CD14-positive monocyte (primary cell): ENCODE data around the gene CCDC93. TPM values are rescaled to one million over a fixed set of nuclear protein-coding genes. Genes with fewer than 3 reads are reported as not detected.

Experiments
- DNase-seq, 3 donors: peaks; one replicate each; pipeline ENCODE4 v3.0.0-alpha.2; 2011 to 2022
- H2AFZ ChIP-seq: 2 replicates; pipeline ENCODE4 v1.6.0; 2012; ENCODE audit warnings: mild to moderate bottlenecking, low read depth, low read length, inconsistent platforms; ENCODE audit not compliant: insufficient read depth, poor library complexity, severe bottlenecking
- H3K27ac ChIP-seq, 2 donors: 1 replicate in 1 of 2; 2 replicates in 1 of 2; pipeline ENCODE4 v1.5.1; 2012 to 2013; ENCODE audit warnings: low read length in 2 of 2, control low read depth in 1 of 2, inconsistent platforms in 1 of 2, low read depth in 1 of 2, mild to moderate bottlenecking in 1 of 2
- H3K27me3 ChIP-seq, 2 donors: one replicate each; pipeline versions ENCODE4 v1.6.0 to v1.6.1; 2011 to 2013; ENCODE audit warnings: low read length in 2 of 2; ENCODE audit not compliant: control insufficient read depth in 2 of 2, insufficient read depth in 2 of 2
- H3K36me3 ChIP-seq, 2 donors: replicated peaks in 1 of 2; 1 replicate in 1 of 2; 2 replicates in 1 of 2; pipeline versions ENCODE4 v1.5.1 to v1.6.1; 2012 to 2013; ENCODE audit warnings: low read length in 2 of 2, control low read depth in 1 of 2, inconsistent platforms in 1 of 2, mild to moderate bottlenecking in 1 of 2; ENCODE audit not compliant: insufficient read depth in 2 of 2, control insufficient read depth in 1 of 2
- H3K4me1 ChIP-seq, 2 donors: 1 replicate in 1 of 2; 2 replicates in 1 of 2; pipeline versions ENCODE4 v1.5.1 to v1.6.1; 2012 to 2013; ENCODE audit warnings: low read length in 2 of 2, control low read depth in 1 of 2, inconsistent platforms in 1 of 2, mild to moderate bottlenecking in 1 of 2, moderate library complexity in 1 of 2; ENCODE audit not compliant: insufficient read depth in 2 of 2, control insufficient read depth in 1 of 2
- H3K4me2 ChIP-seq: replicated peaks from 2 replicates; pipeline ENCODE3; 2012; ENCODE audit warnings: low read length, moderate library complexity, mild to moderate bottlenecking; ENCODE audit not compliant: poor library complexity, severe bottlenecking; ENCODE audit errors: extremely low read depth
- H3K4me3 ChIP-seq, 3 experiments: fragments of 200-600 bp in 1 of 3; sonication (generic) in 1 of 3; replicated peaks in 1 of 3; 1 replicate in 2 of 3; 2 replicates in 1 of 3; pipeline ENCODE4 v1.5.1; 2011 to 2013; ENCODE audit warnings: low read length in 3 of 3, mild to moderate bottlenecking in 3 of 3, control low read depth in 2 of 3, low read depth in 2 of 3, inconsistent platforms in 1 of 3, moderate library complexity in 1 of 3
- H3K79me2 ChIP-seq: 2 replicates; pipeline ENCODE4 v1.6.0; 2012; ENCODE audit warnings: mild to moderate bottlenecking, control low read depth, inconsistent platforms, low read length, moderate library complexity; ENCODE audit not compliant: insufficient read depth
- H3K9ac ChIP-seq: 2 replicates; pipeline ENCODE4 v1.6.0; 2017; ENCODE audit warnings: low read length, mild to moderate bottlenecking; ENCODE audit not compliant: insufficient read depth, poor library complexity, severe bottlenecking
- H3K9me3 ChIP-seq, 2 donors: replicated peaks in 1 of 2; 1 replicate in 1 of 2; 2 replicates in 1 of 2; pipeline versions ENCODE4 v1.5.1 to v1.6.1; 2012 to 2013; ENCODE audit warnings: low read length in 2 of 2, control low read depth in 1 of 2; ENCODE audit not compliant: control insufficient read depth in 1 of 2, insufficient read depth in 1 of 2
- H4K20me1 ChIP-seq: 2 replicates; pipeline ENCODE4 v1.6.0; 2012; ENCODE audit warnings: mild to moderate bottlenecking, low read length, control low read depth, moderate library complexity; ENCODE audit not compliant: insufficient read depth
- H3K27ac Mint-ChIP-seq, 7 donors: one replicate each; pipeline ENCODE4 v1.8.0; 2020; ENCODE audit warnings: mild to moderate bottlenecking in 7 of 7, mixed read lengths in 7 of 7, moderate library complexity in 6 of 7, inconsistent platforms in 2 of 7
- H3K27me3 Mint-ChIP-seq, 3 donors: one replicate each; pipeline ENCODE4 v1.8.0; 2021 to 2022; ENCODE audit warnings: low read depth in 3 of 3, mild to moderate bottlenecking in 3 of 3, mixed read lengths in 3 of 3, moderate library complexity in 3 of 3, inconsistent platforms in 1 of 3
- H3K36me3 Mint-ChIP-seq, 2 donors: one replicate each; pipeline ENCODE4 v1.8.0; 2020; ENCODE audit warnings: mixed read lengths in 2 of 2, inconsistent platforms in 1 of 2, mild to moderate bottlenecking in 1 of 2
- H3K4me1 Mint-ChIP-seq: one replicate; pipeline ENCODE4 v1.8.0; 2020; ENCODE audit warnings: mild to moderate bottlenecking, mixed read lengths
- H3K4me3 Mint-ChIP-seq, 2 donors: one replicate each; pipeline ENCODE4 v1.8.0; 2020; ENCODE audit warnings: mild to moderate bottlenecking in 2 of 2, mixed read lengths in 2 of 2, moderate library complexity in 1 of 2
- H3K9me3 Mint-ChIP-seq, 7 donors: one replicate each; pipeline ENCODE4 v1.8.0; 2020 to 2022; ENCODE audit warnings: mixed read lengths in 7 of 7, mild to moderate bottlenecking in 6 of 7, moderate library complexity in 6 of 7, inconsistent platforms in 2 of 7
- CTCF ChIP-seq: fragments of 200-600 bp; IDR thresholded peaks from one replicate; pipeline ENCODE4 v1.8.0; 2022; ENCODE audit warnings: antibody characterized with exemption, mild to moderate bottlenecking
- WGBS: methylation state at CpG from one replicate; pipeline ENCODE4 v1.1.5; 2013; ENCODE audit warnings: missing lambda C conversion rate; ENCODE audit not compliant: insufficient coverage; 5-methylcytosine and 5-hydroxymethylcytosine counted together
- intact Hi-C, 2 donors: fragments of 100-400 bp; cut with micrococcal nuclease; formaldehyde crosslinking; loops; one replicate each; pipeline versions ENCODE4 v1.15.0 to v1.15.1; 2023
- polyA plus RNA-seq, 3 donors: library from polyadenylated mRNA; depleted of rRNA in 1 of 3; unstranded in 2 of 3; stranded (reverse) in 1 of 3; fragments of 300-500 nt in 2 of 3; fragments of >200 nt in 1 of 3; fragmentation: Illumina TruSeq in 2 of 3; gene quantifications; 1 replicate in 2 of 3; 2 replicates in 1 of 3; pipeline ENCODE4 v1.2.3, GENCODE V29; 2012 to 2021

CCDC93 gene
- polyA plus RNA-seq, 3 donors = 2.5 to 20.7 (median 5.8) TPM

GRCh38 chr2:118053681-118054080 is 39.8 kb upstream of the CCDC93 start:
- H3K36me3 ChIP-seq = no peaks in the 10 kb centered on the region
- DNase-seq = no peak
- no peaks in the 10 kb centered on the region for H3K27me3 ChIP-seq
- no peak overlapping the region for H3K27ac Mint-ChIP-seq
- H3K9me3 ChIP-seq = no peaks in the 10 kb centered on the region
- H3K36me3 Mint-ChIP-seq = no peaks in the 10 kb centered on the region
- no peak for TF ChIP-seq CTCF
- no peak overlapping the region for H3K4me3 Mint-ChIP-seq
- no peak overlapping the region for H3K4me2 ChIP-seq
- H3K9ac ChIP-seq = no peak overlapping the region
- H3K4me1 ChIP-seq = peaks cover 60 to 64% of the 10 kb centered on the region in 2 donors
- intact Hi-C loops = loop anchor here in 1 of 2 donors (5.0 kb wide), 1 partner anchor 36 kb away; no protein-coding TSS in a partner anchor
- peaks cover 0 to 2% (median 0%) of the 10 kb centered on the region in 7 donors for H3K9me3 Mint-ChIP-seq
- no peak overlapping the region for H3K27ac ChIP-seq
- peaks cover 62% of the 10 kb centered on the region for H3K4me1 Mint-ChIP-seq
- no peaks in the 10 kb centered on the region for H3K79me2 ChIP-seq
- H3K4me3 ChIP-seq = no peak overlapping the region
- 97% methylated on average over 5 of the region's 7 CpGs for WGBS
- no peaks in the 10 kb centered on the region for H4K20me1 ChIP-seq
- peaks cover 0 to 2% (median 0%) of the 10 kb centered on the region in 3 donors for H3K27me3 Mint-ChIP-seq
- H2AFZ ChIP-seq = no peak overlapping the region

GRCh38 chr2:118052474-118052873 is 38.6 kb upstream of the CCDC93 start:
- peaks cover 0 to under 1% (median 0%) of the 10 kb centered on the region in 7 donors for H3K9me3 Mint-ChIP-seq
- no peak overlapping the region for H3K4me3 Mint-ChIP-seq

More at GRCh38 chr2:118052474-118052873, 38.6 kb upstream of the CCDC93 start:
- no peaks in the 10 kb centered on the region for H3K79me2 ChIP-seq
- no CpG with 5 or more reads among the region's 2 CpGs for WGBS
- no peaks in the 10 kb centered on the region for H3K36me3 Mint-ChIP-seq
- no peaks in the 10 kb centered on the region for H3K9me3 ChIP-seq
- intact Hi-C loops = loop anchor here in 1 of 2 donors (5.0 kb wide), 1 partner anchor 35 kb away; no protein-coding TSS in a partner anchor
- H4K20me1 ChIP-seq = no peaks in the 10 kb centered on the region
- no peaks in the 10 kb centered on the region for H3K27me3 ChIP-seq
- no peak overlapping the region for H3K4me3 ChIP-seq
- peaks cover 52% of the 10 kb centered on the region for H3K4me1 Mint-ChIP-seq
- no peak overlapping the region for H3K9ac ChIP-seq
- H3K4me1 ChIP-seq = peaks cover 48 to 56% of the 10 kb centered on the region in 2 donors
- no peak for DNase-seq
- no peak overlapping the region for H3K4me2 ChIP-seq
- H2AFZ ChIP-seq = no peak overlapping the region
- no peaks in the 10 kb centered on the region for H3K36me3 ChIP-seq
- H3K27ac Mint-ChIP-seq = no peak overlapping the region
- H3K27ac ChIP-seq = no peak overlapping the region
- H3K27me3 Mint-ChIP-seq = peaks cover 0 to 2% (median 0%) of the 10 kb centered on the region in 3 donors
- no peak for TF ChIP-seq CTCF
